A549 treated with CpdA at 1 μM for 4 hours (cell line): ENCODE data around the gene HSD17B14. TPM values are rescaled to one million over a fixed set of nuclear protein-coding genes. Genes with fewer than 3 reads are reported as not detected.

Source experiments
- total RNA-seq: library from RNA; stranded (reverse); fragments of 200-300 nt; extraction: Qiagen RNA extraction; gene quantifications from 5 replicates; pipeline ENCODE4 v1.2.3, GENCODE V29; 2022; ENCODE audit warnings: low read depth

HSD17B14 gene
- 13.8 to 16.7 TPM (median 14.3 TPM) in 5 replicates for total RNA-seq

DNA sequence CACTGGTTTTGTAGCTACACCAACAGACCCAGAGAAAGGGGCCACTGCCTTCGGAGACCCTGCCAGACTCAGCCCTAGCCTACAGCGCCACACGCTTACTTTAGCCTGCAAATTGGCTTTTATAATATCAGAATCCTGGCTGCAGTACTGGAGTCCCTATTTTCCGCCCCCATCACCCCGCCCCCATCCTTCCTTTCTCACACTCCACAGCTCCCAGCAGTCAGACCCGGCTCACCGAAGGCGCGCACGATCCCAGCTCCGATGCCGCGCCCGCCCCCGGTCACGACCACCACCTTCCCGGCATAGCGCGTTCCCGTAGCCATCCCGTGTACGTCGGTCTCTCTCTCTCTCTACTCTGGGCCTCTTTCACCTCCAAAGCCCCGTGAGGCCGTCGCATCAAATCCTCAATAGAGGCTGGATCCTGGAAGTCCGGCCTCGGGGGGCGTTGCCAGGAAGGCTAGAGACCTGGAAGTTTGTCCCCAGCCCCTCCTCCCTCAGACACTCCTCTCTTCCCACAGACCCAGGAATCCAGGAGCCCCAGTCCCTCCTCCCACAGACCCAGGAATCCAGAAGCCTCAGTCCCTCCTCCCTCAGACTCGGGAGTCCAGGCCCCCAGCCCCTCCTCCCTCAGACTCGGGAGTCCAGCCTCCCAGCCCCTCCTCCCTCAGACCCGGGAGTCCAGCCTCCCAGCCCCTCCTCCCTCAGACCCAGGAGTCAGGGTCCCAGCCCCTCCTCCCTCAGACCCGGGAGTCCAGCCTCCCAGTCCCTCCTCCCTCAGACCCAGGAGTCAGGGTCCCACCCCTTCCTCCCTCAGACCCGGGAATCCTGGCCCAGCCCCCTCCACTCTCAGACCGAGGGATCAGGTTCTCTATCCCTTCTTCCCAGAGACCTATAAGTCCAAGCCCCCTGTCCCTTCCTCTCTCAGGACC lies at the start of gene HSD17B14:
HSD17B14 (minus strand) TSS at position 403 of the 929 bp plus-strand sequence; CDS start at position 323, 80 bp downstream.

DNA sequence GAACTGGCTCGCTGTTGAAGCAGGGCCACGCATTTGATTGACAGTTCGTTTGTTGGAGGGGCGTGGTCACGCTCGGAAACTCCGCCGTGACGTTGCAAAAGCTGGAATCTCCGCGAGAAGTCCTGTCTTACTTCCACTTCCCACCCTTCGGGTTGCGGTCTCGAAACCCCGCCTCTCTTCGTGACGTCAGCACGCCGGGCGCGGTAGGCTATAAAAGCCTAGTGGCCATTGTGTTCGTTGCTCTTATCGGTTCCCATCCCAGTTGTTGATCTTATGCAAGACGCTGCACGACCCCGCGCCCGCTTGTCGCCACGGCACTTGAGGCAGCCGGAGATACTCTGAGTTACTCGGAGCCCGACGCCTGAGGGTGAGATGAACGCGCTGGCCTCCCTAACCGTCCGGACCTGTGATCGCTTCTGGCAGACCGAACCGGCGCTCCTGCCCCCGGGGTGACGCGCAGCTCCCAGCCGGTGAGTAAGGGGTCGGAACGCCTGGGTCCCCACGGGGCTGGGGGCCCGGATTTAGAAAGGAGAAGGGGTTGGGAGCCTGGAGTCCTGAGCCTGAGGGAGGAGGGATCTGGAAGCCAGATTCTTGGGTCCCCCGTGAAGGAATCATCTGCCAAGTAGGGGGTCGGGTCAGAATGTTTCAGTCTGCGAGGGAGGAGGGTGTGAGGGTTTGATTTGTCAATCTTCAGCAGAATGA lies 36.0 kb upstream of the HSD17B14 start, which contains the start of gene PPP1R15A:
PPP1R15A (plus strand) TSS at position 240 of the 702 bp plus-strand sequence. CDS start 813 bp downstream, outside the sequence.

DNA sequence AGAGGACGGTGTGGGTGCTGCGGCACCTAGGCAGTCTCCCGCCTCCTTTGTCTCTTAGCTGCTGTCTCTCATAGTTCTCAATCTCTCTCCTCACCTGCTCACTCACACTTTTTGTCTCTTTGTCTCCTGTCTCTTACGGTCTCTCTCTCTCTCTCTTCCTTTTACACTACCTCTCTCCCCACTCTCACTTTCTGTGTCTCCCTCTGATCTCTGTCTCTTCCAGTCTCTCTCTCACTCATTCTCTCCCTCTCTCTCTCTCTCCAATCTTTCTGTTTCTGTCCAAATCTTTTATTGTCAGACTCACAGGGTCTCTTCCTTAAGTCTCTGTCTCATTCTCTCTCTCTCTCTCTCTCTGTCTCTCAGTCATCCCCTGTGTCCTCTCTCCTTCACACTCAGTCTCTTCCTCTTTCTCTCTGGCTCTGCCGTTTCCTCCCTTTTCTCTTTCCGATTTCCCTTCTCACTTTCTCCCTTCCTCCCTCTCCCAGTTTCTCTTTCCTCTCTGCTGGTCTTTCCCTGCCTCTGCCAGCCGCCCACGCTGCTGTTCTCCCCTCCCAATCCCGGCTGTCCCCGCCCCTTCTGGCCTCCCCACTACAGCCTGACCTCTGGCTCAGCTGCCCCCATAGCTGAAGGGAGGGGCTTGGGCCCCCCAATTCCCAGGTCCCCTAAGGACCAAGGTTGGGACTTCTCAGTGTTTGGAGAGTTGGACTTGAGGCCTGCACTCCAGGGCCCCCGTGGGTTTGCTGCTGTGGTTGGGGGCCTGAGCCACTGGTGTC lies 32.0 kb upstream of the HSD17B14 start, which contains the start of gene PLEKHA4:
PLEKHA4 (minus strand) TSS at position 504 of the 773 bp plus-strand sequence. CDS start 997 bp downstream, outside the sequence.

Other genes starting within 250 kb of the HSD17B14 start
- gene SPACA4, start 229.7 kb downstream of the HSD17B14 start, total RNA-seq: 0.07 TPM in 1 of 5 replicates, not detected in the others
- gene FAM83E, start 221.4 kb downstream of the HSD17B14 start, total RNA-seq: 0.13 to 0.66 TPM (median 0.17 TPM) in 4 of 5 replicates, not detected in the other
- gene RPL18, start 217.3 kb downstream of the HSD17B14 start, total RNA-seq: 3,161 to 3,592 TPM (median 3,413 TPM) in 5 replicates
- 10.2 to 19.0 TPM (median 17.9 TPM) in 5 replicates for gene SPHK2, start 217.0 kb downstream of the HSD17B14 start, total RNA-seq
- gene DBP, start 199.1 kb downstream of the HSD17B14 start, total RNA-seq: 1.4 to 3.5 TPM (median 2.5 TPM) in 5 replicates
- 8.7 to 12.3 TPM (median 9.7 TPM) in 5 replicates for gene CA11, start 190.3 kb downstream of the HSD17B14 start, total RNA-seq
- 0.10 to 0.25 TPM (median 0.20 TPM) in 4 of 5 replicates, not detected in the other for gene NTN5, start 163.5 kb downstream of the HSD17B14 start, total RNA-seq
- gene FUT2, start 140.5 kb downstream of the HSD17B14 start, total RNA-seq: not detected in 5 replicates
- 0.35 to 0.71 TPM (median 0.51 TPM) in 5 replicates for gene MAMSTR, start 116.8 kb downstream of the HSD17B14 start, total RNA-seq
- 0.35 to 0.87 TPM (median 0.43 TPM) in 5 replicates for gene RASIP1, start 95.9 kb downstream of the HSD17B14 start, total RNA-seq
- gene IZUMO1, start 89.6 kb downstream of the HSD17B14 start, total RNA-seq: not detected in 5 replicates
- 0.07 to 0.09 TPM (median 0.07 TPM) in 4 of 5 replicates, not detected in the other for gene FUT1, start 83.8 kb downstream of the HSD17B14 start, total RNA-seq
- gene FGF21, start 81.0 kb downstream of the HSD17B14 start, total RNA-seq: 0.08 TPM in 1 of 5 replicates, not detected in the others
- 50.8 to 60.8 TPM (median 56.6 TPM) in 5 replicates for gene BCAT2, start 25.5 kb downstream of the HSD17B14 start, total RNA-seq
- 1.5 to 3.4 TPM (median 2.2 TPM) in 5 replicates for gene PLEKHA4, start 32.1 kb upstream of the HSD17B14 start, total RNA-seq
- gene PPP1R15A, start 35.9 kb upstream of the HSD17B14 start, total RNA-seq: 94.1 to 157 TPM (median 116 TPM) in 5 replicates
- not detected in 5 replicates for gene TULP2, start 62.3 kb upstream of the HSD17B14 start, total RNA-seq
- gene NUCB1, start 63.8 kb upstream of the HSD17B14 start, total RNA-seq: 185 to 225 TPM (median 213 TPM) in 5 replicates
- gene DHDH, start 97.2 kb upstream of the HSD17B14 start, total RNA-seq: 1.2 to 2.2 TPM (median 1.5 TPM) in 5 replicates
- gene BAX, start 118.4 kb upstream of the HSD17B14 start, total RNA-seq: 295 to 420 TPM (median 376 TPM) in 5 replicates
- 18,205 to 25,130 TPM (median 20,428 TPM) in 5 replicates for gene FTL, start 128.8 kb upstream of the HSD17B14 start, total RNA-seq
- gene GYS1, start 156.8 kb upstream of the HSD17B14 start, total RNA-seq: 17.3 to 22.6 TPM (median 19.8 TPM) in 5 replicates
- 219 to 243 TPM (median 229 TPM) in 5 replicates for gene RUVBL2, start 157.4 kb upstream of the HSD17B14 start, total RNA-seq
- not detected in 5 replicates for gene LHB, start 180.6 kb upstream of the HSD17B14 start, total RNA-seq
- 0.09 to 0.44 TPM in 2 of 5 replicates, not detected in the others for gene CGB3, start 187.8 kb upstream of the HSD17B14 start, total RNA-seq
- gene CGB2, start 195.4 kb upstream of the HSD17B14 start, total RNA-seq: 0.27 to 0.70 TPM (median 0.32 TPM) in 4 of 5 replicates, not detected in the other
- 0.27 to 0.64 TPM (median 0.38 TPM) in 3 of 5 replicates, not detected in the others for gene CGB1, start 200.4 kb upstream of the HSD17B14 start, total RNA-seq
- gene CGB5, start 207.4 kb upstream of the HSD17B14 start, total RNA-seq: 0.54 to 1.6 TPM (median 1.5 TPM) in 5 replicates
- gene CGB8, start 212.6 kb upstream of the HSD17B14 start, total RNA-seq: 2.1 to 8.1 TPM (median 4.6 TPM) in 5 replicates
- gene CGB7, start 221.3 kb upstream of the HSD17B14 start, total RNA-seq: 0.59 to 0.80 TPM (median 0.72 TPM) in 5 replicates
- gene NTF4, start 228.3 kb upstream of the HSD17B14 start, total RNA-seq: 0.27 to 0.66 TPM (median 0.35 TPM) in 4 of 5 replicates, not detected in the other
- 0.01 TPM in 1 of 5 replicates, not detected in the others for gene KCNA7, start 236.2 kb upstream of the HSD17B14 start, total RNA-seq
- 311 to 363 TPM (median 344 TPM) in 5 replicates for gene SNRNP70, start 249.0 kb upstream of the HSD17B14 start, total RNA-seq